Smooth muscle cell (in vitro differentiated cells): ENCODE results near the gene CORO6. TPM values are rescaled to one million over a fixed set of nuclear protein-coding genes. Genes with fewer than 3 reads are reported as not detected.

Experiments used
- DNase-seq: peaks from one replicate; lab custom pipeline; 2025; ENCODE audit not compliant: unreplicated experiment; lab: John Stamatoyannopoulos, UW
- H2AFZ ChIP-seq: fragments of 200-600 bp; sonication (generic); 2 replicates; pipeline ENCODE4 v1.6.0; 2016; ENCODE audit warnings: antibody characterized with exemption, low read depth, mild to moderate bottlenecking
- H3F3A ChIP-seq: fragments of 200-600 bp; sonication (generic); 2 replicates; pipeline ENCODE4 v1.6.0; 2017; ENCODE audit warnings: antibody characterized with exemption, low read depth
- H3K27ac ChIP-seq: fragments of 200-600 bp; sonication (generic); 2 replicates; pipeline ENCODE4 v1.5.1; 2016; ENCODE audit warnings: low read depth, mild to moderate bottlenecking
- H3K27me3 ChIP-seq: fragments of 200-600 bp; sonication (generic); 2 replicates; pipeline ENCODE4 v1.6.1; 2016; ENCODE audit warnings: low read depth, mild to moderate bottlenecking
- H3K36me3 ChIP-seq: fragments of 200-600 bp; sonication (generic); 2 replicates; pipeline ENCODE4 v1.5.1; 2016; ENCODE audit warnings: low read depth
- H3K4me1 ChIP-seq: fragments of 200-600 bp; sonication (generic); 2 replicates; pipeline ENCODE4 v1.5.1; 2016; ENCODE audit warnings: low read depth
- H3K4me2 ChIP-seq: fragments of 200-600 bp; sonication (generic); 2 replicates; pipeline ENCODE4 v1.6.0; 2016; ENCODE audit warnings: mild to moderate bottlenecking
- H3K4me3 ChIP-seq: fragments of 200-600 bp; sonication (generic); 2 replicates; pipeline ENCODE4 v1.5.1; 2016; ENCODE audit warnings: mild to moderate bottlenecking
- H3K79me2 ChIP-seq: fragments of 200-600 bp; sonication (generic); 2 replicates; pipeline ENCODE4 v1.6.0; 2016; ENCODE audit warnings: low read depth, mild to moderate bottlenecking
- H3K9ac ChIP-seq: fragments of 200-600 bp; sonication (generic); 2 replicates; pipeline ENCODE4 v1.6.0; 2016; ENCODE audit warnings: low read depth
- H3K9me3 ChIP-seq: fragments of 200-600 bp; sonication (generic); replicated peaks from 2 replicates; pipeline ENCODE4 v1.5.1; 2016; ENCODE audit warnings: low read depth
- H4K20me1 ChIP-seq: fragments of 200-600 bp; sonication (generic); 2 replicates; pipeline ENCODE4 v1.6.0; 2016; ENCODE audit warnings: low read depth
- WGBS: methylation state at CpG from one replicate; pipeline ENCODE4 v1.1.7; 2016; ENCODE audit warnings: low lambda C conversion rate; 5-methylcytosine and 5-hydroxymethylcytosine counted together
- polyA plus RNA-seq: library from polyadenylated mRNA; unstranded; fragments of >200 nt; fragmentation: Nextera tagmentation; extraction: Ambion mirVana; gene quantifications from 2 replicates; pipeline ENCODE4 v1.2.1, GENCODE V29; 2016
- total RNA-seq: library from RNA; depleted of rRNA; stranded (reverse); fragments of >200 nt; gene quantifications from 2 replicates; pipeline ENCODE4 v1.2.3, GENCODE V29; 2014
- TF ChIP-seq, protein P1 (sequence below): fragments of 200-600 bp; sonication (generic); IDR thresholded peaks from 2 replicates; pipeline ENCODE4 v1.5.1; 2017; ENCODE audit warnings: borderline replicate concordance, mild to moderate bottlenecking, antibody characterized with exemption; ENCODE audit not compliant: insufficient read depth, poor library complexity, severe bottlenecking

CORO6 gene
- total and polyA plus RNA-seq, 2 experiments from 2014 or later: 2.4 TPM

DNA sequence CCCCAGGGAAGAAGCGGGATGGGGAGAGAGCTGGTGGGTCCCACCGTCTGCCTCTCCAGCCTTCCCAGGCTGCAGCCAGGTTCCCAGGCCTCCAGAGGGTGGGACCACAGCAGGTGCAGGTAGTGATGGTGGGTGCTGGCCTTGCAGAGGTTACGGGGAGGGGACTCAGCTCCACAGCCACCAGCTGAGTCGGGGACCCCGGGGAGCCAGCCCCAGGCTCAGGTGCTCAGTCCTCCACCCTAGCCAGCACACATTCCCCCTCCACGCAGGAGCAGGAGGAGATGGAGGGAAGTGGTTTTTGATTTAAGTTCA lies 49.2 kb downstream of the CORO6 start:
- Histone ChIP-seq H3K79me2 (peaks cover 7% of the 10 kb centered on the region), H3K4me1 (peaks cover 16% of the 10 kb centered on the region), H3F3A (peaks cover 7% of the 10 kb centered on the region), H4K20me1 (no peaks in the 10 kb centered on the region), H3K36me3 (no peaks in the 10 kb centered on the region), H3K4me3 (no peak overlapping the region), H3K4me2 (no peak overlapping the region), H3K9ac (no peak overlapping the region), H2AFZ (no peak overlapping the region), H3K9me3 (no peaks in the 10 kb centered on the region), H3K27me3 (no peaks in the 10 kb centered on the region), H3K27ac (no peak overlapping the region)
- WGBS: 96% methylated on average over 6 of the region's 6 CpGs
- no peak for DNase-seq
- TF ChIP-seq, protein P1, sequence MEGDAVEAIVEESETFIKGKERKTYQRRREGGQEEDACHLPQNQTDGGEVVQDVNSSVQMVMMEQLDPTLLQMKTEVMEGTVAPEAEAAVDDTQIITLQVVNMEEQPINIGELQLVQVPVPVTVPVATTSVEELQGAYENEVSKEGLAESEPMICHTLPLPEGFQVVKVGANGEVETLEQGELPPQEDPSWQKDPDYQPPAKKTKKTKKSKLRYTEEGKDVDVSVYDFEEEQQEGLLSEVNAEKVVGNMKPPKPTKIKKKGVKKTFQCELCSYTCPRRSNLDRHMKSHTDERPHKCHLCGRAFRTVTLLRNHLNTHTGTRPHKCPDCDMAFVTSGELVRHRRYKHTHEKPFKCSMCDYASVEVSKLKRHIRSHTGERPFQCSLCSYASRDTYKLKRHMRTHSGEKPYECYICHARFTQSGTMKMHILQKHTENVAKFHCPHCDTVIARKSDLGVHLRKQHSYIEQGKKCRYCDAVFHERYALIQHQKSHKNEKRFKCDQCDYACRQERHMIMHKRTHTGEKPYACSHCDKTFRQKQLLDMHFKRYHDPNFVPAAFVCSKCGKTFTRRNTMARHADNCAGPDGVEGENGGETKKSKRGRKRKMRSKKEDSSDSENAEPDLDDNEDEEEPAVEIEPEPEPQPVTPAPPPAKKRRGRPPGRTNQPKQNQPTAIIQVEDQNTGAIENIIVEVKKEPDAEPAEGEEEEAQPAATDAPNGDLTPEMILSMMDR: no peak

DNA sequence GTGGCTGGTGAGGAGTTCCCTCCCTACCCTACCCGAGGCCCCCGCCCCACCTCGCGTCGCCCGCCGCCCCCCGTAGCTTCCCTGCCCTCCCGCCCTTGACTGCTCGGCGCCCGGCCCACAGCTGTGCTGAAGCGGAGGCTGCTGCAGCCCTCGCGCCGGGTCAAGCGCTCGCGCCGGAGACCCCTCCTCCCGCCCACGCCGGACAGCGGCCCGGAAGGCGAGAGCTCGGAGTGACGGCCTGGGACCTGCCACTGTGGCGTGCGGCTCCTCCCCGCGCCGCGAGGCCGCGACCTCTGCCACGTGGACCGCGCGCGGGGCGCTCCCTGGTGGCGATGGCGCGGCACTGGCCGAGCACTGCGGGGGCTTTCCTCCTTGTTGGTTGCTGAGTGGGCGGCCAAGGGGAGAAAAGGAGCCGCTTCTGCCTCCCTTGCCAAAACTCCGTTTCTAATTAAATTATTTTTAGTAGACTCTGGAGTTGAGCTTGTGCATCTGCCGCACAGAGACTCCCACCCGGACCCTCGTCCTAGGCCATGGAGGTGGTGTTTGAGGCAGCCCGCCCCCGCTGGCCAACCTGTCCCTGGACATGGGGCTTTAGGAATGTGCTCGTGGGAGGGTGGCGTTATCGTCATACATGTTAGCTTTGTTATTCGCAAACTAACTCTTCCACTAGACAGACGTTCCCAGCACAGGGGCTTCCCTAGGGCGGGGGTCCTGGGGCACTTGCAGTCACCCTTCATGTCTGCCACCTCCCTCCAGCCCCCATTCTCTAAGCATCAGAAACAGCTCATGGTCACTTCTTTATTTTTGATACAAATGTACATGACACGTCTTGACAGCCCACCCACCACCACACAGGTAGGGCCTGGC lies 49.8 kb downstream of the CORO6 start:
- no peaks in the 10 kb centered on the region for H3K36me3 ChIP-seq
- no peaks in the 10 kb centered on the region for H3K27me3 ChIP-seq
- H3K79me2 ChIP-seq: peaks cover 7% of the 10 kb centered on the region
- no peak overlapping the region for H2AFZ ChIP-seq
- DNase-seq: peak; percentile 55
- no peaks in the 10 kb centered on the region for H4K20me1 ChIP-seq
- H3F3A ChIP-seq: peaks cover 7% of the 10 kb centered on the region
- peak overlapping the region; percentile 29 for H3K4me3 ChIP-seq
- TF ChIP-seq, protein P1: peak; percentile 80
- 22% methylated on average over 55 of the region's 62 CpGs for WGBS
- peaks cover 16% of the 10 kb centered on the region for H3K4me1 ChIP-seq
- H3K9me3 ChIP-seq: no peaks in the 10 kb centered on the region
- peak overlapping the region; percentile 5 for H3K27ac ChIP-seq
- H3K4me2 ChIP-seq: peak overlapping the region; percentile 76
- H3K9ac ChIP-seq: no peak overlapping the region

DNA sequence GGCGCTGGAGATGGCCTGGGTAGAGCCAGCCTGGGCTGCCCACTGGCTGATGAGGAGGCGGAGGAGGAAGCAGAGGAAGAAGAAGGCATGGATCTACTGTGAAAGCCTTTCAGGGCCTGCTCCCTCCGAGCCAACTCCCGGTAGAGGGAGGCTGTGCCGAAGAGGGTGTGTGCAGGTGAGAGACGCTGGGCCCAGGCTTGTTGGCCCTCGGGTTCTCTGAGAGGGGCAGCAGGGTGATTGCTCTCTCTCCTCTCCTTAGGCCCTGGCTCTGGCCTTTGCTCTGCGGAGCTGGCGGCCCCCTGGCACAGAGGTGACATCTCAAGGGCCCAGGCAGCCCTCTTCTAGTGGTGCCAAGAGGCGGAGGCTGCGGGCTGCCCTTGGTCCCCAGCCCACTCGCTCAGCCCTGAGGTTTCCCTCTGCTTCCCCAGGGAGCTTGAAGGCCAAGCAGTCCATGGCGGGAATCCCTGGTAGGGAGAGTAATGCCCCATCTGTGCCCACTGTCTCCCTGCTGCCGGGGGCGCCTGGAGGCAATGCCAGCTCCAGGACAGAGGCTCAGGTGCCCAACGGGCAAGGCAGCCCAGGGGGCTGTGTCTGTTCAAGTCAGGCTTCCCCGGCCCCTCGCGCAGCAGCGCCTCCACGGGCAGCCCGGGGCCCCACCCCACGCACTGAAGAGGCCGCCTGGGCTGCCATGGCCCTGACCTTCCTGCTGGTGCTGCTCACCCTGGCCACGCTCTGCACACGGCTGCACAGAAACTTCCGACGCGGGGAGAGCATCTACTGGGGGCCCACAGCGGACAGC lies 50.6 kb downstream of the CORO6 start:
- Histone ChIP-seq H3K27me3 (no peaks in the 10 kb centered on the region), H2AFZ (no peak overlapping the region), H3K4me3 (peak overlapping the region; percentile 29), H3K4me1 (peaks cover 16% of the 10 kb centered on the region), H4K20me1 (no peaks in the 10 kb centered on the region), H3K9me3 (no peaks in the 10 kb centered on the region), H3K36me3 (no peaks in the 10 kb centered on the region), H3K4me2 (peak overlapping the region; percentile 76), H3K9ac (no peak overlapping the region), H3K27ac (no peak overlapping the region), H3K79me2 (peaks cover 7% of the 10 kb centered on the region), H3F3A (peaks cover 7% of the 10 kb centered on the region)
- WGBS: 87% methylated on average over 19 of the region's 30 CpGs
- TF ChIP-seq, protein P1: no peak
- DNase-seq: no peak
